Left kidney (tissue), 8 donors: ENCODE results near the gene MMP14. TPM values are rescaled to one million over a fixed set of nuclear protein-coding genes. Genes with fewer than 3 reads are reported as not detected.
A peak's percentile ranks its signal among the peaks of the same experiment; 100 is the strongest.
"Not testable (repeated sequence)": the region's sequence is repeated elsewhere in the genome, so short reads cannot be mapped to it uniquely, and the experiment has no call there.

Experiments
- DNase-seq: peaks from one replicate; pipeline ENCODE4 v3.0.0-alpha.2; 2013
- long read RNA-seq, 8 donors: transcript quantifications; one replicate each; lab custom pipeline, GENCODE V29; 2026
- polyA plus RNA-seq: library from polyadenylated mRNA; unstranded; fragments of 120-200 nt; gene quantifications from one replicate; pipeline ENCODE4 v1.2.1, GENCODE V29; 2013; ENCODE audit not compliant: insufficient read length

Gene MMP14
- 125 TPM for polyA plus RNA-seq
- long read RNA-seq, donor 1, transcript MMP14-202 (2 exons, 560 nt) = minor isoform, 13 of 45 reads
- long read RNA-seq, donor 1, transcript MMP14-201 (10 exons, 3,732 nt) = major isoform, 16 of 45 reads
- long read RNA-seq, donor 1, partial matches to known transcripts = 11 of 45 reads
- long read RNA-seq, donor 1, other reads (novel, unspliced or antisense) = 5 of 45 reads
- long read RNA-seq, donor 2, transcript MMP14-201 (10 exons, 3,732 nt) = major isoform, 16 of 33 reads
- long read RNA-seq, donor 2, transcript MMP14-202 (2 exons, 560 nt) = minor isoform, 7 of 33 reads
- long read RNA-seq, donor 2, partial matches to known transcripts = 5 of 33 reads
- long read RNA-seq, donor 2, other reads (novel, unspliced or antisense) = 5 of 33 reads
- long read RNA-seq, donor 3, transcript MMP14-202 (2 exons, 560 nt) = major isoform, 6 of 19 reads
- long read RNA-seq, donor 3, transcript MMP14-201 (10 exons, 3,732 nt) = minor isoform, 5 of 19 reads
- long read RNA-seq, donor 3, partial matches to known transcripts = 8 of 19 reads
- long read RNA-seq, donor 3, other reads (novel, unspliced or antisense) = 0 of 19 reads
- long read RNA-seq, donor 4, transcript MMP14-202 (2 exons, 560 nt) = major isoform, 8 of 8 reads
- long read RNA-seq, donor 4, partial matches to known transcripts = 0 of 8 reads
- long read RNA-seq, donor 4, other reads (novel, unspliced or antisense) = 0 of 8 reads
- long read RNA-seq, donor 5, transcript MMP14-201 (10 exons, 3,732 nt) = major isoform, 14 of 23 reads
- long read RNA-seq, donor 5, partial matches to known transcripts = 5 of 23 reads
- long read RNA-seq, donor 5, other reads (novel, unspliced or antisense) = 0 of 23 reads
- long read RNA-seq, donor 6, transcript MMP14-201 (10 exons, 3,732 nt) = minor isoform, 12 of 72 reads
- long read RNA-seq, donor 6, transcript MMP14-202 (2 exons, 560 nt) = major isoform, 19 of 72 reads
- long read RNA-seq, donor 6, partial matches to known transcripts = 41 of 72 reads
- long read RNA-seq, donor 6, other reads (novel, unspliced or antisense) = 0 of 72 reads
- long read RNA-seq, donor 7, transcript MMP14-202 (2 exons, 560 nt) = minor isoform, 7 of 34 reads
- long read RNA-seq, donor 7, transcript MMP14-201 (10 exons, 3,732 nt) = major isoform, 21 of 34 reads
- long read RNA-seq, donor 7, partial matches to known transcripts = 5 of 34 reads
- long read RNA-seq, donor 7, other reads (novel, unspliced or antisense) = 0 of 34 reads
- long read RNA-seq, donor 8, transcript MMP14-201 (10 exons, 3,732 nt) = major isoform, 5 of 13 reads
- long read RNA-seq, donor 8, partial matches to known transcripts = 5 of 13 reads
- long read RNA-seq, donor 8, other reads (novel, unspliced or antisense) = 0 of 13 reads

DNA sequence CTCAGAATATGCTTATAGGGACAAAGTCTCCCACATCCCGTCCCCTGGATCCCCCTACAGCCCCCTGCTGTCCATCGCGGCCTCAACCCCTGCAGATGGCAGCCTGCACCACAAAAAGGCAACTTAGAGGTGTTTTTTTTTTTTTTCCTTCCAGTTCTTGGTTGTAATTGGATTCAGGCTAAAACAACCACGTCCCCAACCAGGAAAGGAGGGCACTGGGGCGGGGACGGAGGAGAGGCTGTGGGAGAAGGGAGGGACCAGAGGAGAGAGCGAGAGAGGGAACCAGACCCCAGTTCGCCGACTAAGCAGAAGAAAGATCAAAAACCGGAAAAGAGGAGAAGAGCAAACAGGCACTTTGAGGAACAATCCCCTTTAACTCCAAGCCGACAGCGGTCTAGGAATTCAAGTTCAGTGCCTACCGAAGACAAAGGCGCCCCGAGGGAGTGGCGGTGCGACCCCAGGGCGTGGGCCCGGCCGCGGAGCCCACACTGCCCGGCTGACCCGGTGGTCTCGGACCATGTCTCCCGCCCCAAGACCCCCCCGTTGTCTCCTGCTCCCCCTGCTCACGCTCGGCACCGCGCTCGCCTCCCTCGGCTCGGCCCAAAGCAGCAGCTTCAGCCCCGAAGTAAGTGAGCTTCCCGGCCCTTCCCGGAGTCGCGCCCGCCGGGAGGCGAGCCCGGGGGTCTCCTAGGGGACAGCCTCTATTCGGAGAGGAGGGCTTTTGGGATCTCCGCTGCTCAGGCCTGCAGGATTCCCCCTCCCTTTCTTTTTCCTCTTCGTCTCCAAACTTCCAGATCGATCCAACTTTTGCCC, at the start of gene MMP14:
Gene MMP14 (plus strand): TSS at position 285 of the 813 bp plus-strand sequence. CDS start 233 bp downstream, at position 518.
- peak; percentile 79 for DNase-seq

GRCh38 chr14:22786685-22787084, 49.7 kb upstream of the MMP14 start:
- no peak for DNase-seq

DNA sequence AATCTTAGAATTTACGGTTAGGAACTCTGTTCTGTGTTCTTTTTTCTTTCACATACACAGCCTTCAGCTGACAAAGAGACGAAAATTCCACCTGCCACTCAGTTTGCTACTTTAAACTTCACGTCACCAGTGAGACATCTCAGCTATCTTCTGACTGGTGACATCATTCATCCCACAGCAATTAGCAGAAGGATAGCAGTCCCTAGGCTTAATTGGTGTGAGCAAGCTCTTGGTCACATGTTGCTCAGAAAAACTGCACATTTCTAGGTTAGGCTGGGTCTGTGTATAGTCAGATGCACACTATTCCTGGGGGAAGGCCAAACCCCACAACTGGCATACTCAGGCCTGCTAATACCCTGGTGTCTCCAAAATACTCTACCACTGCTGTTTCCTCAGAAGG, 45.1 kb upstream of the MMP14 start:
- DNase-seq = no peak

GRCh38 chr14:22792158-22792557, 44.2 kb upstream of the MMP14 start:
- no peak for DNase-seq

- DNase-seq = not testable (repeated sequence)
These were observed 42.8 kb upstream of the MMP14 start for GRCh38 chr14:22793550-22793949.

DNA sequence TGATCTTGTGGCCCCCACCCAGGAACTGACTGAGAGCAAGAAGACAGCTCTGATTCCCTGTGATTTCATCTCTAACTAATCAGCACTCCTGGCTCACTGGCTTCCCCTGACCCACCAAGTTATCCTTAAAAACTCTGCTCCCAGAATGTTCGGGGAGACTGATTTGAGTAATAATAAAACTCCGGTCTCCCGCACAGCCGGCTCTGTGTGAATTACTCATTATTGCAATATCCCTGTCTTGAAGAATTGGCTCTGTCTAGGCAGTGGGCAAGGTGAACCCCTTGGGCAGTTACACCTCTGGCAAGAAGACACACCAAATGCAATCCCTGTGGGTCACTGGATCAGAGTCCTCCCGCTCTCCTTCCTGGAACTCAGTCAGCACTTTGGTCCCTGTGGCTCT, 42.4 kb upstream of the MMP14 start:
- DNase-seq = no peak

DNA sequence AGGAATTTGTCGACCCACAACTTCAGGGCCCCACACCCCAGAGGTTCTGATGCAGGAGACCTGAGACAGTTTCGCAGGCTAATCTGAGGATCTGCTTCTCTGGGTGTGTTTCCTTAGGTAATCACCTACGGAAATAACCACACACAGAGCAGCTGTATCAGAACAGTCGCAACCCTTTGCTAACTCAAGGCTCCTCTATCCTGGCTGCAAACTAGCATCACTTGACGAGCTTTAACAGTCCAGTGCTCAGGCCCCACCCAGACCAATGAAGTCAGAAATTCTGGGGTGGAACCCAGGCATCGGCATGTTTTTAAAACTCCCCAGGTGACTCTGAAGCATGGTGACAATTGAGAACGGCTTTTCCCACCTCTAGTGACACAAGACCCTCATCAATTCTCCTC, 41.8 kb upstream of the MMP14 start:
- no peak for DNase-seq

DNA sequence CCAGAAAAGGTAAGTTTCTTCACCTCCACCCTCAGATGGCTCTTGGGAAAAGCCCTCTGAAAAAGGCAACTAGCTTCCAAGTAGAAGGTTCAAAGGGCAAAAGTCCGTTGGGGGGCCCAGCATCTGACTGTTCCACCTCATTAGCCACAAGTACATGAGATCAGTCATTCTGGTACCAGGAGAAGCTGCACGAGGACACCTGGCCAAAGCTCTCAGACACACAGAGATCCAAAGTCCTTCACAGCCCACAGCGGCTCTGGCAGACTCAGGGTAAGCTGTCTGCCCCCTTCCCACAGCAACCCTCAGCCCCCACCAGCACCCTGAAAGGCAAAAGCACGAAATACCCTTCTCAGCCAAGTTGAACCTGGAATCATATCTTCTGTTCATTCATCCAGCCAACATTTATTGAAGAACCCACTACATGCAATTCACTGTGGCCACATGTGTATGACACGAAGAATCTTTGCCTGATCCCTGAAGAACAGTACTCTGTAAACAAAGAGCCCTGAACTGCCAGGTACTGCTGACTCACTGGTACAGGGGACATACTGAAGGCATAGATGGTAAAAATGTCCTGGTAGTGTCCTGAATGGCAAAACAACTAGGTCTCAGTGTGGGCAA, 40.2 kb upstream of the MMP14 start:
- DNase-seq = no peak

DNA sequence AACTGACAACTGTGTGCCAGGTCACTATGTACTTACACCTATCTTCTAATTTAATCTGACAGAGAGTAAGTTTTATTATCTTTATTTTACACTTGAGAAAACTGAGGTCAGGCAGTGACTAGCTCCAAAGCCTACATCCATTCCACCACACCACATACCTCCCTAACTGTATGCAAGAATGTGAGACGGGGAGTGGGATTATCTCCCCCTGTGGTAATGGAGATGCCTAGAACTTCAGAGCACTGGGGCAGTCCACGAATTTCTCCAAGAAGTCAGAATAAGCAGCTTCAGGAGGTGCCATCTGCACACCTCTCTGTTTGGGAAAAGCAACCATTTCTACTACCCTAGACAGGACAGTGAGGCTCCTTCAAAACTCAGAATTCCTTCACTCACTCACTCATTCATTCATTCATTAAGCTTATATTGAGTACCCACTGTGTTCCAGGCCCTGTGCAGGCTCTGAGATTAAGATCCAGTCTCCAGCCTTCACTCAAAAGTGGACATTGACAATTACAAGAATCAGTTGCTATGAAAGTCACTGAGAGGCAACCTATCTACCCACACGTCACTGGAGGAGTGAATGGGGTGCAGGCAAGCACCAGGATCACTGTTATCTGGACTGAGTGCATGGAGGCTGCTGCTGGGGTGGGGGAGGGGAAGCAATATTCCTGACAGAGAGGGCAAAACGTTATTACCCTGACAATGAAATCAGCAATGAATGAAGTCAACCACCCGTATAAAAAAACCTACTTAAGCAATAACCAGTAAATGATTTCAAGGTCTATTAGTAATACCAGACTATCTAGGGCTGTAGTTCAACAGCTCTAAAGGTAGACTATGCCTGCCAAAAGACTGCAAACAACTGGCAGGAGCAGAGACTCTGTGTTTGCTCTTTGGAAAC, 39.1 kb upstream of the MMP14 start:
- no peak for DNase-seq

GRCh38 chr14:22798528-22798927, 37.9 kb upstream of the MMP14 start:
- DNase-seq = no peak

GRCh38 chr14:22800346-22800745, 36.0 kb upstream of the MMP14 start:
- no peak for DNase-seq

DNA sequence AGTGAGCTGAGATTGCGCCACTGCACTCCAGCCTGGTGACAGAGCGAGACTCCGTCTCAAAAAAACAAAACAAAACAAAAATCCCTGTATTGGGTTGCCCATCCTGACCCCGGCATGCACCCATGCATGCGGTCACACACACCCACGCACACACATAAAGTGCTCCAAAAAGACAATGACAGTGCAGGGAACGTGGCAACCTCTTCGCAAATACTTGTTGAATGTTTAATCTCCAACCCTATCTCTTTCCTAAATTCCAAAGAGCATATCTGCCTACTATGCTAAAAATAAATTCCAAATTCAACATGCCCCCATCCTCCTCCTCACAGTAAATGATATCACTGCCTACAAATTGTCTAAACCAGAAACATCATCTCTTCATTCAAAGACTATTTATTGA, 34.7 kb upstream of the MMP14 start:
- no peak for DNase-seq

DNA sequence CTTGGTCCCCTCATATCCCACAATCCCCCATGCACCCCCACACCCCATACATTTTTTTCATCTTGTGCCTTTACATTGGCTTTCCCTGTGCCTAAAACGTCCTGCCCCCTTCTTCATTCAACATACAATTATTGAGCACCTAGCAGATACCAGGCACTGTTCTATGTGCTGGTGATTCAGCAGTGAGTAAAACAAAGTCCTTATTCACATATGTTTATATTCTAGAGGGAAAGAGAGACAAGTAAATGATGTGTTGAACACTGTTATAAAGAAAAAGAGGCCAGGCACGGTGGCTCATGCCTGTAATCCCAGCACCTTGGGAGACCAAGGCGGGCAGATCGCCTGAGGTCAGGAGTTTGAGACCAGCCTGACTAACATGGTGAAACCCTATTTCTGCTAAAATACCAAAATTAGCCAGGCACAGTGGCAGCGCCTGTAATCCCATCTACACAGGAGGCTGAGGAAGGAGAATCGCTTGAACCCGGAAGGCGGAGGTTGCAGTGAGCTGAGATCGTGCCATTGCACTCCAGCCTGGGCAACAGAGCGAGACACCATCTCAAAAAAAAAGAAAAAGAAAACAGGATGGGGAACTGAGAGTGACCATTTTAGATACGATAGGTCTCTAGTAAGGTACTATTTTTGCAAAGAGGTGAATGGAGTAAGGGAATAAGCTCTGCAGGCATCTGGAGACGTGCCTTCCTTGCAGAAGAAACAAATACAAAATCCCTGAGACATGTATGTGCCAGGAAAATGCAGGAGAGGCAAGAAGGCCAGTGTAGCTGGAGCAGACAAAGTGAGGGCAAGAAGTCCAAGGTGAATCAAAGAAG, 33.3 kb upstream of the MMP14 start:
- no peak for DNase-seq

DNA sequence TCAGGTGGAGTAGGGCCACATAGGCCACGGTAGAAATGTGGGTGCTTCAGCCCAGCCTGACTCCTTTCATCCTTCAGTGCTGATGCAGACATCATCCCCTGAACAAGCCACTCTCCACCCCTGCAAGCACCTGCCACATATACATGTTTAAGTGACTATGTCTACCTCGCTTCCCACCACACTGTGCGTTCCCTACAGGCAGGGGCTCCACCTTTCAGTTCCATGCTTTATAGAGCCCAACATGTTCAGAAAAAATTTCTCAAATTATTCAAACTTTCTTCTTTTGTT, 32.8 kb upstream of the MMP14 start:
- no peak for DNase-seq

DNA sequence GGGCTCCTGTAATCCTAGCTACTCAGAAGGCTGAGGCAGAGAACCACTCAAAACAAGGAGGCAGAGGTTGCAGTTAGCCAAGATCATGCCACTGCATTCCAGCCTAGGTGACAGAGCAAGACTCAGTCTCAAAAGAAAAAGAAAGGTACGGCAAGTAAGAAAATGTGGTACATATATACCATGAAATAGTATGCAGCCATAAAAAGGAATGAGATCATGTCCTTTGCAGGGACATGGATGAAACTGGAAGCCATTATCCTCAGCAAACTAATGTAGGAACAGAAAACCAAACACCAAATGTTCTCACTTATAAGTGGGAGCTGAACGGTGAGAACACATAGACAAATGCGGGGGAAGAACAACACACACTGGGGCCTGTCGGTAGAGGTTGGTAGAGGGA, 31.1 kb upstream of the MMP14 start:
- not testable (repeated sequence) for DNase-seq

GRCh38 chr14:22807432-22808087, 28.8 kb upstream of the MMP14 start:
- no peak for DNase-seq

DNA sequence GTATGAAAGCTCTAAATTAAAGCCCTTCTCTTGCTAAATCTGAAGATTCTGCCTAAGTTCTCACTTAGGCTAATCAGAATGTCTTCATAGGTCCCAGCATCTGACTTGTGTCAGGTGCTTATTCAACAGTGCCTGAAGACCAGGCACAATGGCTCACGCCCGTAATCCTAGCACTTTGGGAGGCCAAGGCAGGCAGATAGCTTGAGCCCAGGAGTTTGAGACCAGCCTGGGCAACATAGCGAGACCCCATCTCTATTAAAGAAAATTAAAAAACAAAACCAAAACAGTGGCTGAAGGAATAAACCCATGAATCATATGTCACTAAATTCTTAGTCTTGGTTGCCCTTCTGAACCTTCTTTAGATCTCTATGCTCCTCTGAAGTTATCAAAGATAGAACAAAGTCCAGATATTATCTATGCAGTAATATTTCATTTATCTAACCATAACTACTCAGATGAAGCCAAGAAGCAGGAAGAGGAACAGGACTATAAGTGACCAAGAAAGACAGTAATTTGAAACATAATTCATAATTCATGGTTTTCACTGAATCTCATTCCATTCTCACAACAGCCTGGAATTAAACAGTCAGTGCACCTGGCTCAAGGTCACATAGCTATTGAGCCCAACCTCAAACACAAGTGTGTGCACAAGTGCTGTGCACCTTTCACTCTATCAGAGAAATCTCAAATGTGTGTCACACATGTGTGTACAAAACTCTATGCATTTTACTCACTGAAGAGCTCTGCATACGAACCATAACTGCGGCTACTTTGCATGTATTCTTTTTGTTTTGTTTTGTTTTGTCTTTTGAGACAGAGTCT, 27.8 kb upstream of the MMP14 start:
- DNase-seq = no peak
